Activated B cell treated with CpG ODN at 0.5 μM for 24 hours (primary cell): Measurements from ENCODE around the gene SMC4. TPM values are rescaled to one million over a fixed set of nuclear protein-coding genes. Genes with fewer than 3 reads are reported as not detected.

Experiments
- ATAC-seq: fragments of 200-7000 bp; cut with Tn5 transposase; one replicate; pipeline ENCODE4 v1.10.0; 2021; ENCODE audit warnings: low read depth, mild to moderate bottlenecking, moderate library complexity
- CTCF ChIA-PET: fragments of 350-600 bp; sonication (Branson Sonifier 250); formaldehyde crosslinking; loops from one replicate; lab custom pipeline; 2021; ENCODE audit warnings: antibody characterized with exemption; lab: Charles Lee
- POLR2A ChIA-PET: fragments of 350-600 bp; sonication (Branson Sonifier 250); formaldehyde crosslinking; loops from one replicate; lab custom pipeline; 2021; ENCODE audit warnings: antibody characterized with exemption; lab: Charles Lee
- DNase-seq: peaks from one replicate; pipeline ENCODE4 v3.0.0; 2022
- H3K27ac Mint-ChIP-seq: one replicate; pipeline ENCODE4 v1.8.0; 2020; ENCODE audit warnings: mixed read lengths
- H3K27me3 Mint-ChIP-seq: one replicate; pipeline ENCODE4 v1.8.0; 2021; ENCODE audit warnings: mixed read lengths
- H3K36me3 Mint-ChIP-seq: one replicate; pipeline ENCODE4 v1.8.0; 2021; ENCODE audit warnings: low read depth, mixed read lengths
- H3K4me1 Mint-ChIP-seq: one replicate; pipeline ENCODE4 v1.8.0; 2021; ENCODE audit warnings: mixed read lengths
- H3K4me3 Mint-ChIP-seq: one replicate; pipeline ENCODE4 v1.8.0; 2020; ENCODE audit warnings: mild to moderate bottlenecking, mixed read lengths
- H3K9me3 Mint-ChIP-seq: one replicate; pipeline ENCODE4 v1.8.0; 2020; ENCODE audit warnings: mixed read lengths
- CTCF ChIP-seq: fragments of 200-600 bp; IDR thresholded peaks from one replicate; pipeline ENCODE4 v1.8.0; 2022; ENCODE audit warnings: antibody characterized with exemption, mild to moderate bottlenecking
- intact Hi-C: fragments of 100-400 bp; cut with micrococcal nuclease; formaldehyde crosslinking; loops from one replicate; pipeline ENCODE4 v1.15.1; 2024
- total RNA-seq: library from RNA; stranded (reverse); gene quantifications from 2 replicates; pipeline ENCODE4 v1.2.3, GENCODE V29; 2022

SMC4 gene
- total RNA-seq, 1 donor from 2014 or later: 40.4 TPM

- DNase-seq (no peak), ATAC-seq (no peak)
- H3K27ac Mint-ChIP-seq: no peak overlapping the region
- no peak overlapping the region for H3K4me3 Mint-ChIP-seq
- peaks cover 1% of the 10 kb centered on the region for H3K4me1 Mint-ChIP-seq
- H3K27me3 Mint-ChIP-seq: no peaks in the 10 kb centered on the region
- ChIA-PET CTCF (interaction anchor here (0.5 to 6.3 kb wide), 4 partner anchors 59 to 524 kb away, joined by 3 to 73 read pairs (median 5); no protein-coding TSS in a partner anchor), POLR2A (no interaction called here)
- TF ChIP-seq CTCF: no peak
- H3K36me3 Mint-ChIP-seq: peaks cover 37% of the 10 kb centered on the region
- no peaks in the 10 kb centered on the region for H3K9me3 Mint-ChIP-seq
- intact Hi-C loops: no loop called here
Observed at GRCh38 chr3:160409812-160410610, 10.6 kb downstream of the SMC4 start.

DNA sequence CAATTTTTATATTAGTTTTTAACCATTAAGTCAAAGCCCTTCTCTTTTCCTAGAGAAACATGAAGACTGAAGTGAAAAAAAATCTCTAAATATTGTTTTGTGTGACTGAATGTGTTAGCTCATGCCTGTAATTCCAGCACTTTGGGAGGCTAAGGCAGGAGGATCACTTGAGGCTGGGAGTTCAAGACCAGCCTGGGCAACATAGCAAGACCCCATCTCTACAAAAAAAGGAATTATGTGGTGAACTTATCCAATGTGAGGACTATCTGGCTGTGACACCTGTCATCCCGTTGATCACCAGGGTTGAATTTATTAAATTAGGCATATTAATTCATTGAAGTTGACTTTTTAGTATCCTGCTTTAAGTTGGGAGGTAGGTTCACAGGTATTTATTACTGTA is 13.0 kb downstream of the SMC4 start:
- peaks cover 1% of the 10 kb centered on the region for H3K4me1 Mint-ChIP-seq
- peaks cover 44% of the 10 kb centered on the region for H3K36me3 Mint-ChIP-seq
- H3K27ac Mint-ChIP-seq: no peak overlapping the region
- no peak overlapping the region for H3K4me3 Mint-ChIP-seq
- TF ChIP-seq CTCF: no peak
- no peak for ATAC-seq
- no peak for DNase-seq
- intact Hi-C loops: loop anchor here (2.0 kb wide), 1 partner anchor 1564 kb away; no protein-coding TSS in a partner anchor
- CTCF ChIA-PET: interaction anchor here (1.0 to 6.3 kb wide), 8 partner anchors 9 to 527 kb away, joined by 3 to 73 read pairs (median 6); partner anchors contain the start of genes IL12A and TRIM59
- POLR2A ChIA-PET: no interaction called here
- no peaks in the 10 kb centered on the region for H3K9me3 Mint-ChIP-seq
- no peaks in the 10 kb centered on the region for H3K27me3 Mint-ChIP-seq

DNA sequence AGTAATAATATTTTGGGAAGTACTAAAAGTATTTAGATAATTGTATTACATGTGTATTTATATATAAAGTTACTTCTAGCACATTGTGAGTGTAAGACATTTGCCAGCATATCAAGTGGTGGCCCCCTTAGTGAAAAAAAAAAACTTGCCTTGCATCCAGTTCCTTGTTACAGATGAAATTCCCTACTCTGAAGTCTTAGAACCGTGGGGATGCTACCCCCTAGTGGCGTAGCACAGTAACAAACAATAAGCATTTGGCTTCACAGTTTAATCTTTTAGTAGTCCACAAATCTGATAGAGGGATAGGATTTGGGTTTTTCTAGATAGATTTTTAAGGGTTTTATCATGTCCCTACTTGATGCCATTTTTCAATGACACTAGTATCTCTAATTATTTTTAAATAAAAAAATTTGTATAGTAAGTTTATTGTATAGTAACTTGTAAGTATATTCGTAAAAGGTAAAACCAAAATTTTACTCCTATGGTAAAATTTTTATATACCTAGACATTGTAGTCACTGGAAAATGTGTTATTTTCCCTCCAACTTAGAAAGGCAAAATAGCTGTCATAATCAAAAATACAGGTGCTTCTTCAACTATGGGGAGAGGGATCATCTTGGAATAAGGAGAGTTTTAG is 14.3 kb downstream of the SMC4 start:
- ChIA-PET POLR2A (interaction anchor here (1.2 kb wide), 1 partner anchor 381 kb away, joined by 4 read pairs; no protein-coding TSS in a partner anchor), CTCF (interaction anchor here (0.8 to 6.3 kb wide), 9 partner anchors 10 to 631 kb away, joined by 3 to 73 read pairs (median 6); partner anchors contain the start of gene IL12A)
- no peak overlapping the region for H3K4me3 Mint-ChIP-seq
- DNase-seq (peak; percentile 19), ATAC-seq (peak; percentile 90)
- H3K27ac Mint-ChIP-seq: no peak overlapping the region
- no peaks in the 10 kb centered on the region for H3K9me3 Mint-ChIP-seq
- TF ChIP-seq CTCF: peak; percentile 98
- H3K4me1 Mint-ChIP-seq: peaks cover 1% of the 10 kb centered on the region
- no peaks in the 10 kb centered on the region for H3K27me3 Mint-ChIP-seq
- H3K36me3 Mint-ChIP-seq: peaks cover 48% of the 10 kb centered on the region
- intact Hi-C loops: loop anchor here (1.0 to 2.0 kb wide), 8 partner anchors 13 to 1565 kb away; partner anchors contain the start of gene IL12A

DNA sequence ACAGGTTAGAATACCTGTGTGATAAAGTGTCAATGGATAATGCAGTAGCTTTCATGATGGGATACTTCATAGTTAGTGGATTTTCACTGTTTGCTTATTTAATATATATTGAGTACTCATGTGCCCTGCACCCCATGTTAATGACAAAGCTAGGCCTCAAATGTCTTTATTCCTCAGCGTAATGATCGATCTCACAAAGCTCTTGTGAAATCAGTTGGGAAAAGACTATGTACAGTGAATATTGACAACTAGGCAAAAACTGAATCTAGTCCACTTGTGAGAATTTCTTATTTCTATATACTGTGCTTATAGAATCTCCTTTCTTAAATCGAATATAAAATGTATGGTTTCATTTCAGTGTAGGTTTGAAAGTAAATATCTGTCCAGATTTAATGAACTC is 17.9 kb downstream of the SMC4 start:
- POLR2A ChIA-PET: no interaction called here
- no peak for ATAC-seq

More for the DNA sequence above, 17.9 kb downstream of the SMC4 start:
- Mint-ChIP-seq H3K4me3 (no peak overlapping the region), H3K36me3 (peaks cover 64% of the 10 kb centered on the region), H3K27me3 (no peaks in the 10 kb centered on the region), H3K27ac (no peak overlapping the region), H3K4me1 (peaks cover 1% of the 10 kb centered on the region), H3K9me3 (no peaks in the 10 kb centered on the region)
- no peak for TF ChIP-seq CTCF
- CTCF ChIA-PET: no interaction called here
- intact Hi-C loops: no loop called here
- no peak for DNase-seq
